Ovary (tissue), 3 donors: ENCODE measurements around the gene ARGLU1.

Experiments used
- CTCF ChIP-seq, 3 donors: fragments of 450-650 bp in 2 of 3; fragments of 200-600 bp in 1 of 3; IDR thresholded peaks; one replicate each; pipeline versions ENCODE4 v1.5.1 to v1.8.0; 2016 to 2022; ENCODE audit warnings: antibody characterized with exemption in 3 of 3, mild to moderate bottlenecking in 1 of 3
- POLR2A ChIP-seq: fragments of 450-650 bp; IDR thresholded peaks from one replicate; pipeline ENCODE4 v1.6.1; 2017; ENCODE audit warnings: antibody characterized with exemption, mild to moderate bottlenecking, moderate library complexity
- donor health status: DM: no; HTN: no; CAD: no.

- TF ChIP-seq CTCF (IDR thresholded peaks at IDR 0.05), result no peak
- TF ChIP-seq POLR2A, result no peak
Measured at GRCh38 chr13:106588367-106588766, 20.4 kb upstream of the ARGLU1 start.
